Stimulated activated CD8-positive, alpha-beta memory T cell treated with anti-CD3 and anti-CD28 coated beads, Interleukin-12 subunit alpha, Interleukin-12 subunit beta, amount 100 ng/mL, for 24 hours (primary cell): ENCODE results near the gene IVL.

Source experiments
- DNase-seq: peaks from one replicate; pipeline ENCODE4 v3.0.0-alpha.2; 2020; ENCODE audit errors: extremely low read depth

The IVL gene

GRCh38 chr1:152907686-152908601 is at the start of gene IVL:
IVL (plus strand) TSS chr1:152908546; CDS start chr1:152909798, 1,252 bp downstream.
- no peak for DNase-seq

GRCh38 chr1:152859696-152860095 is 48.6 kb upstream of the IVL start, which contains the start of gene LCE7A:
LCE7A (plus strand) TSS chr1:152859996; CDS start chr1:152860698, 702 bp downstream.
- no peak for DNase-seq

- DNase-seq = no peak
These were observed 48.2 kb upstream of the IVL start for GRCh38 chr1:152860129-152860528.

GRCh38 chr1:152861374-152861773 is 47.0 kb upstream of the IVL start:
- DNase-seq = no peak

GRCh38 chr1:152864443-152864842 is 43.9 kb upstream of the IVL start:
- DNase-seq = no peak

GRCh38 chr1:152866321-152866720 is 42.0 kb upstream of the IVL start:
- no peak for DNase-seq

GRCh38 chr1:152869808-152870419 is 38.4 kb upstream of the IVL start:
- DNase-seq = peak; percentile 20

- no peak for DNase-seq
These were observed 37.3 kb upstream of the IVL start for GRCh38 chr1:152870831-152871730.

GRCh38 chr1:152871731-152872126 is 36.6 kb upstream of the IVL start:
- DNase-seq = no peak

GRCh38 chr1:152873495-152873894 is 34.9 kb upstream of the IVL start:
- DNase-seq = no peak

- DNase-seq = no peak
These were observed 31.5 kb upstream of the IVL start for GRCh38 chr1:152876827-152877226.

- no peak for DNase-seq
These were observed 30.3 kb upstream of the IVL start, which contains the start of gene SMCP for GRCh38 chr1:152878042-152878441. SMCP (plus strand) TSS chr1:152878322; CDS start chr1:152884423, 6,101 bp downstream.

GRCh38 chr1:152879559-152880198 is 28.7 kb upstream of the IVL start:
- no peak for DNase-seq

- no peak for DNase-seq
These were observed 28.0 kb upstream of the IVL start for GRCh38 chr1:152880316-152880715.

GRCh38 chr1:152880907-152881306 is 27.4 kb upstream of the IVL start:
- no peak for DNase-seq

GRCh38 chr1:152884085-152884484 is 24.3 kb upstream of the IVL start:
- no peak for DNase-seq

- DNase-seq = no peak
These were observed 23.8 kb upstream of the IVL start for GRCh38 chr1:152884506-152884905.

- DNase-seq = no peak
These were observed 23.3 kb upstream of the IVL start for GRCh38 chr1:152884966-152885624.

GRCh38 chr1:152886085-152886484 is 22.3 kb upstream of the IVL start:
- no peak for DNase-seq

GRCh38 chr1:152886758-152887409 is 21.5 kb upstream of the IVL start:
- DNase-seq = no peak
